H1 (cell line): Measurements from ENCODE around the gene PRR36. TPM values are rescaled to one million over a fixed set of nuclear protein-coding genes. Genes with fewer than 3 reads are reported as not detected.

Experiments
- CTCF ChIA-PET: fragments of 300-600 bp; sonication (Branson Sonifier 250); formaldehyde crosslinking; loops from one replicate; lab custom pipeline; 2021; ENCODE audit not compliant: partially characterized antibody; lab: Charles Lee
- POLR2A ChIA-PET: fragments of 300-600 bp; sonication (Branson Sonifier 250); formaldehyde crosslinking; loops from one replicate; lab custom pipeline; 2021; ENCODE audit warnings: inconsistent platforms; ENCODE audit not compliant: partially characterized antibody; lab: Charles Lee
- DNase-seq, 2 experiments: peaks; one replicate each; pipeline versions ENCODE4 v3.0.0 to v3.0.0-alpha.2; 2010 to 2022; ENCODE audit warnings: low spot score in 2 of 2, low read depth in 1 of 2, mixed read lengths in 1 of 2
- FAIRE-seq: peaks from 2 replicates; lab custom pipeline; 2011; peaks lifted over from hg19 to GRCh38; lab: Jason Lieb, UNC
- H2AFZ ChIP-seq: 2 replicates; pipeline ENCODE4 v1.8.1; 2012; ENCODE audit warnings: low read length, inconsistent platforms
- H2AK5ac ChIP-seq: 2 replicates; pipeline ENCODE4 v1.6.1; 2013; ENCODE audit warnings: low read depth, low read length
- H2BK120ac ChIP-seq: replicated peaks from 2 replicates; pipeline ENCODE3; 2013; ENCODE audit warnings: low read depth, low read length, inconsistent platforms
- H2BK12ac ChIP-seq: 2 replicates; pipeline ENCODE4 v1.6.1; 2013; ENCODE audit warnings: low read depth, low read length
- H2BK15ac ChIP-seq: 2 replicates; pipeline ENCODE4 v1.6.1; 2013; ENCODE audit warnings: low read length
- H2BK20ac ChIP-seq: 2 replicates; pipeline ENCODE4 v1.6.1; 2013; ENCODE audit warnings: low read length
- H2BK5ac ChIP-seq: 2 replicates; pipeline ENCODE4 v1.6.1; 2013; ENCODE audit warnings: low read depth, low read length
- H3K14ac ChIP-seq: 2 replicates; pipeline ENCODE4 v1.6.1; 2013; ENCODE audit warnings: inconsistent platforms; ENCODE audit not compliant: insufficient read length
- H3K18ac ChIP-seq: 2 replicates; pipeline ENCODE4 v1.6.1; 2013; ENCODE audit warnings: low read length; ENCODE audit errors: extremely low read depth
- H3K23ac ChIP-seq: 2 replicates; pipeline ENCODE4 v1.6.1; 2013; ENCODE audit warnings: inconsistent platforms; ENCODE audit not compliant: insufficient read length
- H3K23me2 ChIP-seq: 2 replicates; pipeline ENCODE4 v1.6.1; 2013; ENCODE audit warnings: low read depth, low read length
- H3K27ac ChIP-seq: 2 replicates; pipeline ENCODE4 v1.6.1; 2011; ENCODE audit warnings: low read depth, low read length, inconsistent platforms
- H3K27me3 ChIP-seq, 4 experiments: replicated peaks in 1 of 4; 1 replicate in 1 of 4; 2 replicates in 3 of 4; pipeline versions ENCODE4 v1.6.1 to v1.8.1; 2011 to 2013; ENCODE audit warnings: low read length in 3 of 4, mild to moderate bottlenecking in 3 of 4, inconsistent platforms in 2 of 4, mixed read lengths in 2 of 4, moderate library complexity in 1 of 4; ENCODE audit not compliant: control insufficient read depth in 3 of 4, insufficient read depth in 3 of 4; ENCODE audit errors: extremely low read depth in 1 of 4
- H3K36me3 ChIP-seq, 4 experiments: 2 replicates each; pipeline versions ENCODE4 v1.6.1 to v1.8.1; 2011 to 2013; ENCODE audit warnings: mild to moderate bottlenecking in 4 of 4, low read length in 3 of 4, moderate library complexity in 2 of 4, control low read depth in 1 of 4, inconsistent platforms in 1 of 4; ENCODE audit not compliant: insufficient read depth in 4 of 4, control insufficient read depth in 2 of 4
- H3K4ac ChIP-seq: replicated peaks from 2 replicates; pipeline ENCODE3; 2013; ENCODE audit warnings: low read length, low read depth, mixed read lengths, inconsistent platforms; ENCODE audit not compliant: insufficient read length
- H3K4me1 ChIP-seq, 4 experiments: replicated peaks in 1 of 4; 1 replicate in 1 of 4; 2 replicates in 3 of 4; pipeline versions ENCODE4 v1.6.1 to v1.8.1; 2011 to 2013; ENCODE audit warnings: low read length in 3 of 4, inconsistent platforms in 2 of 4, mixed read lengths in 1 of 4; ENCODE audit not compliant: insufficient read depth in 4 of 4, control insufficient read depth in 3 of 4
- H3K4me2 ChIP-seq, 2 experiments: 2 replicates each; pipeline versions ENCODE4 v1.6.1 to v1.8.1; 2011 to 2013; ENCODE audit warnings: low read depth in 2 of 2, low read length in 2 of 2, control low read depth in 1 of 2, inconsistent platforms in 1 of 2, mild to moderate bottlenecking in 1 of 2; ENCODE audit not compliant: insufficient read depth in 1 of 2
- H3K4me3 ChIP-seq, 4 experiments: fragments of 200-600, 300-600 bp in 1 of 4; sonication (generic), shearing (Covaris generic), sonication (Bioruptor Twin) in 1 of 4; 2 replicates each; pipeline versions ENCODE4 v1.5.1 to v1.8.1; 2011 to 2016; ENCODE audit warnings: low read length in 4 of 4, low read depth in 3 of 4, control low read depth in 2 of 4, inconsistent platforms in 2 of 4, mild to moderate bottlenecking in 2 of 4, mixed read lengths in 1 of 4, moderate library complexity in 1 of 4; ENCODE audit not compliant: insufficient read depth in 2 of 4; ENCODE audit errors: extremely low read depth in 1 of 4
- H3K56ac ChIP-seq: replicated peaks from 2 replicates; pipeline ENCODE3; 2013; ENCODE audit warnings: low read depth, mild to moderate bottlenecking, mixed read lengths, low read length, inconsistent platforms; ENCODE audit not compliant: insufficient read length
- H3K79me1 ChIP-seq: 2 replicates; pipeline ENCODE4 v1.6.1; 2013; ENCODE audit warnings: low read depth, low read length, control low read depth
- H3K79me2 ChIP-seq, 2 experiments: 2 replicates each; pipeline versions ENCODE4 v1.6.1 to v1.8.1; 2012 to 2013; ENCODE audit warnings: low read length in 2 of 2, mild to moderate bottlenecking in 2 of 2, inconsistent platforms in 1 of 2; ENCODE audit not compliant: insufficient read depth in 2 of 2, control insufficient read depth in 1 of 2
- H3K9ac ChIP-seq, 4 experiments: replicated peaks in 1 of 4; 1 replicate in 1 of 4; 2 replicates in 3 of 4; pipeline versions ENCODE4 v1.6.1 to v1.8.1; 2011 to 2013; ENCODE audit warnings: low read depth in 3 of 4, low read length in 3 of 4, control low read depth in 2 of 4, mild to moderate bottlenecking in 2 of 4, moderate library complexity in 2 of 4, inconsistent platforms in 1 of 4; ENCODE audit errors: extremely low read depth in 1 of 4
- H3K9me3 ChIP-seq, 2 experiments: 2 replicates each; pipeline versions ENCODE4 v1.6.1 to v1.8.1; 2012 to 2013; ENCODE audit warnings: mild to moderate bottlenecking in 2 of 2, moderate library complexity in 2 of 2, control low read depth in 1 of 2, inconsistent platforms in 1 of 2, low read depth in 1 of 2, low read length in 1 of 2, mixed read lengths in 1 of 2; ENCODE audit not compliant: insufficient read depth in 2 of 2
- H4K20me1 ChIP-seq, 2 experiments: replicated peaks in 1 of 2; 2 replicates each; pipeline versions ENCODE3 to v1.8.1; 2011 to 2013; ENCODE audit warnings: inconsistent platforms in 2 of 2, low read length in 2 of 2, mild to moderate bottlenecking in 1 of 2; ENCODE audit not compliant: insufficient read depth in 2 of 2, control insufficient read depth in 1 of 2
- H4K5ac ChIP-seq: 2 replicates; pipeline ENCODE4 v1.6.1; 2013; ENCODE audit warnings: low read length, low read depth, mixed read lengths, inconsistent platforms; ENCODE audit not compliant: insufficient read length
- H4K8ac ChIP-seq: 2 replicates; pipeline ENCODE4 v1.8.0; 2013; ENCODE audit warnings: mild to moderate bottlenecking, moderate library complexity, low read length, inconsistent platforms; ENCODE audit not compliant: insufficient read depth; ENCODE audit errors: extremely low read depth
- H4K91ac ChIP-seq: replicated peaks from 2 replicates; pipeline ENCODE3; 2013; ENCODE audit warnings: low read length, mixed read lengths, inconsistent platforms; ENCODE audit not compliant: insufficient read length
- CHD1 ChIP-seq: IDR thresholded peaks from 2 replicates; pipeline ENCODE4 v1.6.1; 2012; ENCODE audit warnings: low read depth, low read length, improper control_type of control experiment
- CHD2 ChIP-seq: IDR thresholded peaks from 2 replicates; pipeline ENCODE4 v1.6.1; 2012; ENCODE audit warnings: low read length, improper control_type of control experiment
- CTBP2 ChIP-seq: IDR thresholded peaks from 2 replicates; pipeline ENCODE4 v1.7.0; 2011; ENCODE audit warnings: borderline replicate concordance, mild to moderate bottlenecking, moderate library complexity, mixed read lengths, low read length; ENCODE audit not compliant: insufficient read depth, insufficient read length
- EZH2 ChIP-seq: fragments of 200-600 bp; sonication (generic); IDR thresholded peaks from 2 replicates; pipeline ENCODE4 v1.7.1; 2012; ENCODE audit warnings: low read depth, mild to moderate bottlenecking, moderate library complexity, low read length, inconsistent platforms; ENCODE audit not compliant: severe bottlenecking
- FOSL1 ChIP-seq: IDR thresholded peaks from 2 replicates; pipeline ENCODE4 v1.6.1; 2011; ENCODE audit warnings: mild to moderate bottlenecking, low read depth, low read length, moderate library complexity; ENCODE audit not compliant: insufficient read depth
- GTF2F1 ChIP-seq: IDR thresholded peaks from 2 replicates; pipeline ENCODE4 v1.6.1; 2012; ENCODE audit warnings: low read depth, low read length, improper control_type of control experiment, borderline replicate concordance
- HDAC2 ChIP-seq, 2 experiments: fragments of 300-600 bp in 1 of 2; sonication (generic) in 1 of 2; IDR thresholded peaks; 2 replicates each; pipeline ENCODE4 v1.6.1; 2011 to 2012; ENCODE audit warnings: low read depth in 2 of 2, low read length in 2 of 2, mild to moderate bottlenecking in 2 of 2, moderate library complexity in 2 of 2, borderline replicate concordance in 1 of 2, inconsistent platforms in 1 of 2
- KDM5A ChIP-seq: fragments of 200-600 bp; IDR thresholded peaks from 2 replicates; pipeline ENCODE4 v1.7.1; 2012; ENCODE audit warnings: mild to moderate bottlenecking, low read length, inconsistent platforms, mixed read lengths
- PHF8 ChIP-seq: fragments of 200-600 bp; sonication (generic); conservative IDR thresholded peaks from 2 replicates; pipeline ENCODE4 v1.7.1; 2012; ENCODE audit warnings: low read depth, mild to moderate bottlenecking, inconsistent platforms, low read length, moderate library complexity
- SP1 ChIP-seq: IDR thresholded peaks from 2 replicates; pipeline ENCODE4 v1.6.1; 2011; ENCODE audit warnings: low read depth, low read length
- TBP ChIP-seq: IDR thresholded peaks from 2 replicates; pipeline ENCODE4 v1.6.1; 2011; ENCODE audit warnings: low read depth, low read length, improper control_type of control experiment
- TEAD4 ChIP-seq: IDR thresholded peaks from 2 replicates; pipeline ENCODE4 v1.6.1; 2012; ENCODE audit warnings: low read depth, low read length, inconsistent platforms, mixed read lengths
- YY1 ChIP-seq: IDR thresholded peaks from 2 replicates; pipeline ENCODE4 v1.6.1; 2011; ENCODE audit warnings: low read depth, mild to moderate bottlenecking, low read length
- ZNF274 ChIP-seq: IDR thresholded peaks from 2 replicates; pipeline ENCODE4 v1.7.0; 2012; ENCODE audit warnings: low read length, borderline replicate concordance; ENCODE audit errors: extremely low read depth
- WGBS, 2 experiments: shearing (Covaris generic) in 1 of 2; methylation state at CpG; one replicate each; pipeline versions ENCODE4 v1.1.6 to v1.1.7; 2013 to 2015; ENCODE audit warnings: low lambda C conversion rate in 2 of 2, mixed read lengths in 2 of 2, inconsistent platforms in 1 of 2, low coverage in 1 of 2, missing lambda C conversion rate in 1 of 2; ENCODE audit not compliant: insufficient replicate concordance in 2 of 2, insufficient coverage in 1 of 2, insufficient read length in 1 of 2; ENCODE audit errors: extremely low coverage in 1 of 2, missing lambda C conversion rate in 1 of 2; 5-methylcytosine and 5-hydroxymethylcytosine counted together
- polyA plus RNA-seq, 7 experiments: library from polyadenylated mRNA; depleted of rRNA in 3 of 7; stranded (reverse) in 5 of 7; unstranded in 2 of 7; fragments of >200 nt in 5 of 7; fragments of 200-250 nt in 2 of 7; gene quantifications; 1 replicate in 5 of 7; 2 replicates in 1 of 7; 4 replicates in 1 of 7; pipeline versions ENCODE4 v1.2.1 to v1.2.3, GENCODE V29; 2011 to 2013; ENCODE audit warnings: missing spikeins in 2 of 7, mixed read lengths in 2 of 7
- total RNA-seq: library from RNA; stranded (reverse); fragmentation: NEBNext Ultra II Directional; extraction: Animal tissue kit (Norgen Biotek cat#: 25700); gene quantifications from 2 replicates; pipeline ENCODE4 v1.2.1, GENCODE V29; 2021

The PRR36 gene
- total and polyA plus RNA-seq, 2 of the 8 experiments (the other 6 are each of a cell fraction or from before 2014, with no cell fraction given) = 1.6 to 23.9 TPM

- Histone ChIP-seq H2BK12ac (no peak overlapping the region), H3K4ac (no peak overlapping the region), H3K36me3 (no peaks in the 10 kb centered on the region; a peak in 2 of 8 replicates), H3K23me2 (peaks cover 13% of the 10 kb centered on the region), H4K5ac (no peak overlapping the region), H2BK15ac (no peak overlapping the region), H2BK120ac (no peak overlapping the region), H4K91ac (no peak overlapping the region), H3K18ac (no peak overlapping the region), H2BK20ac (no peak overlapping the region), H4K20me1 (no peaks in the 10 kb centered on the region), H3K9me3 (no peaks in the 10 kb centered on the region), H2BK5ac (no peak overlapping the region), H3K79me2 (peaks cover 0 to 15% of the 10 kb centered on the region in 2 experiments; a peak in 2 of 4 replicates), H3K27ac (no peak overlapping the region), H3K27me3 (no peaks in the 10 kb centered on the region), H3K4me3 (no peak overlapping the region), H3K14ac (no peak overlapping the region), H2AK5ac (no peak overlapping the region), H3K79me1 (peaks cover 9% of the 10 kb centered on the region), H3K4me1 (peaks cover 0 to 13% (median 7%) of the 10 kb centered on the region in 4 experiments; a peak in 5 of 7 replicates), H4K8ac (no peak overlapping the region), H3K9ac (no peak overlapping the region), H3K4me2 (no peak overlapping the region), H2AFZ (no peak overlapping the region), H3K23ac (no peak overlapping the region), H3K56ac (no peak overlapping the region)
- ChIA-PET CTCF (interaction anchor here (0.6 to 4.9 kb wide), 18 partner anchors 10 to 1393 kb away, joined by 3 to 21 read pairs (median 4); partner anchors contain the start of genes LRRC8E and TGFBR3L), POLR2A (interaction anchor here (0.7 to 5.0 kb wide), 13 partner anchors 7 to 48 kb away, joined by 3 to 22 read pairs (median 7); partner anchors contain the start of genes LRRC8E, SNAPC2, TGFBR3L and TIMM44)
- DNase-seq (no peak), FAIRE-seq (no peak)
- 93% methylated on average over 7 of the region's 7 CpGs; no CpG with 5 or more reads in 1 of the 2 experiments for WGBS, 2 experiments
- TF ChIP-seq HDAC2 (IDR thresholded peaks at IDR 0.05; ENCODE audit: borderline replicate concordance in 1 of 2, low read depth in 2 of 2, low read length in 2 of 2) (no peak), TBP (no peak), KDM5A (no peak), CTBP2 (no peak), ZNF274 (no peak), CHD1 (no peak), PHF8 (no peak), EZH2 (no peak), TEAD4 (no peak), GTF2F1 (no peak), YY1 (no peak), SP1 (no peak), CHD2 (no peak), FOSL1 (no peak)
Observed at GRCh38 chr19:7901337-7901736, 27.1 kb upstream of the PRR36 start.
